Endothelial cell of umbilical vein (primary cell): ENCODE results near the gene TEDC2. TPM values are rescaled to one million over a fixed set of nuclear protein-coding genes. Genes with fewer than 3 reads are reported as not detected.

Source experiments
- BruUV-seq: library from RNA; stranded (reverse); fragments of 400-500 nt; replicated peaks from 2 replicates; lab custom pipeline; 2021; lab: Mats Ljungman, UMichigan
- CTCF ChIA-PET: fragments of 300-600, 350-600 bp; sonication (Branson Sonifier 250); formaldehyde crosslinking; loops from one replicate; lab custom pipeline; 2021; ENCODE audit warnings: antibody characterized with exemption, inconsistent platforms; lab: Charles Lee
- POLR2A ChIA-PET: fragments of 300-600, 350-600 bp; sonication (Branson Sonifier 250); formaldehyde crosslinking; loops from one replicate; lab custom pipeline; 2021; ENCODE audit warnings: antibody characterized with exemption, inconsistent platforms; lab: Charles Lee
- DNase-seq: peaks from one replicate; pipeline ENCODE4 v3.0.0-alpha.2; 2011; ENCODE audit warnings: low read depth, low spot score
- FAIRE-seq: peaks from 2 replicates; lab custom pipeline; 2011; peaks lifted over from hg19 to GRCh38; lab: Jason Lieb, UNC
- H2AFZ ChIP-seq: 2 replicates; pipeline ENCODE4 v1.6.0; 2012; ENCODE audit warnings: low read depth, low read length, control low read depth, inconsistent platforms
- H3K27ac ChIP-seq: 2 replicates; pipeline ENCODE4 v1.5.1; 2011; ENCODE audit warnings: low read depth, mild to moderate bottlenecking, control low read depth, low read length, moderate library complexity; ENCODE audit not compliant: insufficient read depth
- H3K27me3 ChIP-seq, 2 experiments: 2 replicates each; pipeline versions ENCODE4 v1.6.0 to v1.6.1; 2011; ENCODE audit warnings: low read length in 2 of 2, mixed read lengths in 1 of 2; ENCODE audit not compliant: control insufficient read depth in 2 of 2, insufficient read depth in 2 of 2
- H3K36me3 ChIP-seq, 2 experiments: 2 replicates in 1 of 2; 3 replicates in 1 of 2; pipeline ENCODE4 v1.5.1; 2011; ENCODE audit warnings: low read length in 2 of 2, mild to moderate bottlenecking in 1 of 2, moderate library complexity in 1 of 2; ENCODE audit not compliant: control insufficient read depth in 2 of 2, insufficient read depth in 2 of 2; ENCODE audit errors: extremely low read depth in 1 of 2
- H3K4me1 ChIP-seq: 3 replicates; pipeline ENCODE4 v1.5.1; 2011; ENCODE audit warnings: mild to moderate bottlenecking, low read length; ENCODE audit not compliant: control insufficient read depth, insufficient read depth; ENCODE audit errors: extremely low read depth
- H3K4me2 ChIP-seq: 2 replicates; pipeline ENCODE4 v1.6.1; 2011; ENCODE audit warnings: low read length, control low read depth, mixed read lengths; ENCODE audit not compliant: insufficient read depth
- H3K4me3 ChIP-seq, 3 experiments: fragments of 200-600 bp in 1 of 3; sonication (generic), shearing (Covaris generic) in 1 of 3; replicated peaks in 1 of 3; 2 replicates each; pipeline ENCODE4 v1.5.1; 2011 to 2016; ENCODE audit warnings: control low read depth in 3 of 3, low read length in 3 of 3, mild to moderate bottlenecking in 2 of 3, inconsistent platforms in 1 of 3, low read depth in 1 of 3, moderate library complexity in 1 of 3; ENCODE audit not compliant: insufficient read depth in 1 of 3
- H3K79me2 ChIP-seq: 2 replicates; pipeline ENCODE4 v1.6.0; 2012; ENCODE audit warnings: low read length, inconsistent platforms; ENCODE audit not compliant: control insufficient read depth, insufficient read depth
- H3K9ac ChIP-seq: replicated peaks from 2 replicates; pipeline ENCODE3; 2011; ENCODE audit warnings: low read length, control low read depth; ENCODE audit not compliant: insufficient read depth; ENCODE audit errors: extremely low read depth
- H3K9me1 ChIP-seq: replicated peaks from 3 replicates; pipeline ENCODE4 v1.6.0; 2011; ENCODE audit warnings: mild to moderate bottlenecking, low read length; ENCODE audit not compliant: control insufficient read depth, insufficient read depth; ENCODE audit errors: extremely low read depth
- H3K9me3 ChIP-seq: replicated peaks from 2 replicates; pipeline ENCODE4 v1.5.1; 2012; ENCODE audit warnings: low read length, inconsistent platforms; ENCODE audit not compliant: control insufficient read depth, insufficient read depth
- H4K20me1 ChIP-seq: replicated peaks from 2 replicates; pipeline ENCODE3; 2011; ENCODE audit warnings: mild to moderate bottlenecking, low read length; ENCODE audit not compliant: control insufficient read depth, insufficient read depth; ENCODE audit errors: extremely low read depth
- CTCF ChIP-seq, 2 donors: IDR thresholded peaks; 1 replicate in 1 of 2; 2 replicates in 1 of 2; pipeline ENCODE4 v1.5.1; 2011; ENCODE audit warnings: low read length in 2 of 2, mild to moderate bottlenecking in 2 of 2, moderate library complexity in 2 of 2, control low read depth in 1 of 2, inconsistent platforms in 1 of 2, low read depth in 1 of 2; ENCODE audit not compliant: insufficient read depth in 1 of 2; ENCODE audit errors: extremely low read depth in 1 of 2
- EZH2 ChIP-seq: IDR thresholded peaks from 2 replicates; pipeline ENCODE4 v1.6.1; 2012; ENCODE audit warnings: borderline replicate concordance, low read depth, mild to moderate bottlenecking, moderate library complexity, low read length, inconsistent platforms; ENCODE audit not compliant: severe bottlenecking
- FOS ChIP-seq: IDR thresholded peaks from 2 replicates; pipeline ENCODE4 v1.6.1; 2011; ENCODE audit warnings: mild to moderate bottlenecking, low read length, moderate library complexity, borderline replicate concordance; ENCODE audit not compliant: insufficient read depth
- GATA2 ChIP-seq: IDR thresholded peaks from 2 replicates; pipeline ENCODE4 v1.7.0; 2011; ENCODE audit warnings: low read depth, mild to moderate bottlenecking, moderate library complexity, mixed read lengths, low read length; ENCODE audit not compliant: insufficient read length, insufficient read depth
- JUN ChIP-seq: IDR thresholded peaks from 2 replicates; pipeline ENCODE4 v1.6.1; 2011; ENCODE audit warnings: borderline replicate concordance, low read depth; ENCODE audit not compliant: insufficient read length, insufficient read depth
- MAX ChIP-seq: IDR thresholded peaks from 2 replicates; pipeline ENCODE4 v1.6.1; 2011; ENCODE audit not compliant: insufficient read depth, insufficient read length
- MYC ChIP-seq: IDR thresholded peaks from one replicate; pipeline ENCODE4 v1.6.1; 2011; ENCODE audit warnings: mild to moderate bottlenecking, low read depth, low read length
- POLR2A ChIP-seq: IDR thresholded peaks from 2 replicates; pipeline ENCODE4 v1.6.1; 2012; ENCODE audit warnings: low read depth, mild to moderate bottlenecking, control low read depth, low read length
- POLR2AphosphoS5 ChIP-seq: IDR thresholded peaks from 2 replicates; pipeline ENCODE4 v1.6.1; 2012; ENCODE audit warnings: low read depth, mild to moderate bottlenecking, control low read depth, low read length, moderate library complexity; ENCODE audit not compliant: insufficient read depth
- dilution Hi-C: fragments of 300-500 bp; cut with MboI; formaldehyde crosslinking; loops from one replicate; pipeline ENCODE4 v1.15.0; 2019; ENCODE audit warnings: low sequenced_read_pairs; ENCODE audit not compliant: extremely low pct_ligation_motif_present
- intact Hi-C: fragments of 100-400 bp; cut with micrococcal nuclease; formaldehyde crosslinking; loops from one replicate; pipeline ENCODE4 v1.10.0; 2022
- polyA plus RNA-seq, 4 experiments: library from polyadenylated mRNA; depleted of rRNA in 3 of 4; stranded (reverse) in 3 of 4; unstranded in 1 of 4; fragments of >200 nt; gene quantifications; 2 replicates each; pipeline versions ENCODE4 v1.2.1 to v1.2.3, GENCODE V29; 2011 to 2012; ENCODE audit warnings: missing spikeins in 1 of 4
- total RNA-seq: library from RNA; stranded (reverse); gene quantifications from 2 replicates; pipeline ENCODE4 v1.2.3, GENCODE V29; 2021

The TEDC2 gene
- total and polyA plus RNA-seq, 2 donors (not counting 3 experiments of a cell fraction or from before 2014, with no cell fraction given), result 7.6 to 12.7 TPM

- FAIRE-seq, result no peak
- CTCF ChIA-PET, result interaction anchor here (0.9 to 1.5 kb wide), 2 partner anchors 18 to 156 kb away, joined by 3 read pairs; partner anchors contain the start of gene ABCA3
- Histone ChIP-seq H3K27me3 (no peaks in the 10 kb centered on the region), H3K9me3 (no peaks in the 10 kb centered on the region), H3K9ac (no peak overlapping the region), H3K4me2 (no peak overlapping the region), H3K4me1 (no peaks in the 10 kb centered on the region), H3K79me2 (no peaks in the 10 kb centered on the region), H3K4me3 (no peak overlapping the region), H2AFZ (no peak overlapping the region), H3K9me1 (no peaks in the 10 kb centered on the region), H3K27ac (no peak overlapping the region), H4K20me1 (no peaks in the 10 kb centered on the region), H3K36me3 (peaks cover 0 to 16% of the 10 kb centered on the region in 2 experiments)
- no TSS peak for BruUV-seq
- dilution Hi-C loops (no loop called here), intact Hi-C loops (no loop called here)
- TF ChIP-seq FOS (no peak), POLR2AphosphoS5 (no peak), CTCF (IDR thresholded peaks at IDR 0.05; ENCODE audit: extremely low read depth in 1 of 2, insufficient read depth in 1 of 2, low read depth in 1 of 2, low read length in 2 of 2) (no peak), GATA2 (no peak), MAX (no peak), EZH2 (no peak), JUN (no peak), MYC (no peak), POLR2A (no peak)
- DNase-seq, result no peak
- POLR2A ChIA-PET, result no interaction called here
These were observed 36.6 kb downstream of the TEDC2 start for GRCh38 chr16:2496223-2497115.
